GM21515 (cell line): ENCODE measurements around the gene KAT6B.
"Not testable (repeated sequence)": the region's sequence is repeated elsewhere in the genome, so short reads cannot be mapped to it uniquely, and the experiment has no call there.

Source experiments
- ATAC-seq: cut with Tn5 transposase; IDR thresholded peaks from one replicate; pipeline ENCODE4 v1.9.1; 2021; ENCODE audit not compliant: unreplicated experiment

The KAT6B gene

DNA sequence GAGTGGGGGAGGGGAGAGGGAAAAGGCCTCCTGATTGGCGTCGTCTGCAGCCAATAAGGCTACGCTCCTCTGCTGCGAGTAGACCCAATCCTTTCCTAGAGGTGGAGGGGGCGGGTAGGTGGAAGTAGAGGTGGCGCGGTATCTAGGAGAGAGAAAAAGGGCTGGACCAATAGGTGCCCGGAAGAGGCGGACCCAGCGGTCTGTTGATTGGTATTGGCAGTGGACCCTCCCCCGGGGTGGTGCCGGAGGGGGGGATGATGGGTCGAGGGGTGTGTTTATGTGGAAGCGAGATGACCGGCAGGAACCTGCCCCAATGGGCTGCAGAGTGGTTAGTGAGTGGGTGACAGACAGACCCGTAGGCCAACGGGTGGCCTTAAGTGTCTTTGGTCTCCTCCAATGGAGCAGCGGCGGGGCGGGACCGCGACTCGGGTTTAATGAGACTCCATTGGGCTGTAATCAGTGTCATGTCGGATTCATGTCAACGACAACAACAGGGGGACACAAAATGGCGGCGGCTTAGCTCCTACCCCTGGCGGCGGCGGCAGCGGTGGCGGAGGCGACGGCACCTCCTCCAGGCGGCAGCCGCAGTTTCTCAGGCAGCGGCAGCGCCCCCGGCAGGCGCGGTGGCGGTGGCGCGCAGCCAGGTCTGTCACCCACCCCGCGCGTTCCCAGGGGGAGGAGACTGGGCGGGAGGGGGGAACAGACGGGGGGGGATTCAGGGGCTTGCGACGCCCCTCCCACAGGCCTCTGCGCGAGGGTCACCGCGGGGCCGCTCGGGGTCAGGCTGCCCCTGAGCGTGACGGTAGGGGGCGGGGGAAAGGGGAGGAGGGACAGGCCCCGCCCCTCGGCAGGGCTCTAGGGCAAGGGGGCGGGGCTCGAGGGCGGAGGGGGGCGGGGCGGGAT, at the start of gene KAT6B:
TSS of gene KAT6B (plus strand) at position 459 of the 903 bp plus-strand sequence. CDS start 16,258 bp downstream, outside the sequence.
- ATAC-seq = peak; percentile 85

DNA sequence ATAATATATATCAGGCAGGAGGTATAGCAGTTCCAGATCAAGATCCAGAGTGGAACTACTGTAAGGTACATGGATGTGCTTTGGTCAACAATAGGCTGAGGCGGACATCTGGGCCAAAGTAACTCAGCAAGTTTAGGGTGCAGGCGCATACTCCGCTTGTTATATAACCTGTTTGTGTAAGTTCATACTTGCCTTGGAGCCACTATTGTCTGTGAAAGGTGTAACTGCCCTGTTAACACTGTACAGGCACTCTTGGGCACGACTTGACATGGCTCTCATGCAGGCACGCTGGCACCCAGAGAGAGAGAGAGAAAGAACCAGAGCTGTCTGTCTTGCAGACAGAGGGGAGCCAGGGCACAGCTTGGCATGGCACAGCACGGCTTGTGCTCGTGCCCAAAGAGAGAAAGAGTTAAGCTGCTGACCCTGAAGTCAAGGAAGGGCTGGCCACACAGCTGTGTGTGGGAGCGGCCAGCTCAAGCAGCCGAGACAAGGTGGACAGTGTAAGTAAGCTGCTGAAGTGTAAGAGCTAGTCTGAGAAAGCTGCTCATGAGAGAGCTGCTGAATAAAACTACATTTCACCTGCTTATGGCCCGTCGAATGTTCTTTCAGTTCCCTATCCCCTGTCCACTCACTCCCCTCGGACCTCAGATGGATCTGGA, 47.8 kb upstream of the KAT6B start:
- ATAC-seq = no peak

DNA sequence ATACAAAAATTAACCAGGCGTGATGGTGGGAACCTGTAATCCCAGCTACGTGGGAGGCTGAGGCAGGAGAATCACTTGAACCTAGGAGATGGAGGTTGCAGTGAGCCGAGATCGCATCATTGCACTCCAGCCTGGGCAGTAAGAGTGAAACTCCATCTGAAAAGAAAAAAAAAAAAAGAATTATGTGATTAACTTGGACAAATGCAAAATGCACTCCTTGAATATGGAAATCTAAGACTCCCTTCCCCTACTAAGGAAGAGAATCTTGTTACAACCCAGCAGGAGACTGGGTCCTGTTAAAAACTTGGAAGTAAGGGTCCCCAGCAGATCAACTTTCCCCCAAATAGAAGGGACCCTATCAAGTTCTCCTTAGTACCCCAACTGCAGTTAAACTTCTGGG, 44.5 kb upstream of the KAT6B start:
- ATAC-seq = not testable (repeated sequence)

DNA sequence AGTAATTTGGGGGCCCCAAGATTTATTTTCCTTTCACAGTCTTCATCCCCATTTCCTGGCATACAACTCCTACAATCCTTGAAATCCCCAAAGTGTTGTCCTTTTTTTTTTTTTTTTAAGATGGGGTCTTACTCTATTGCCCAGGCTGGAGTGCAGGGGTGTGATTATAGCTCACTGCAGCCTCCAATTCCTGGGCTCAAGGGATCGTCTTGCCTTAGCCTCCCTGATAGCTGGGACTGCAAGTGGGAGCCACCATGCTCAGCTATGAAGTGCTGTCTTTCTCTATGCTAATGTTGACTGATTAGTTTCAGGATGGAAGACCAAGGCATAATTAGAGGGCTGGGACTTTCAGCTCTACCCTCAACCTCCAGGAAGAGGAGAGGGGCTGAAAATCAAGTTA, 41.9 kb upstream of the KAT6B start:
- no peak for ATAC-seq

DNA sequence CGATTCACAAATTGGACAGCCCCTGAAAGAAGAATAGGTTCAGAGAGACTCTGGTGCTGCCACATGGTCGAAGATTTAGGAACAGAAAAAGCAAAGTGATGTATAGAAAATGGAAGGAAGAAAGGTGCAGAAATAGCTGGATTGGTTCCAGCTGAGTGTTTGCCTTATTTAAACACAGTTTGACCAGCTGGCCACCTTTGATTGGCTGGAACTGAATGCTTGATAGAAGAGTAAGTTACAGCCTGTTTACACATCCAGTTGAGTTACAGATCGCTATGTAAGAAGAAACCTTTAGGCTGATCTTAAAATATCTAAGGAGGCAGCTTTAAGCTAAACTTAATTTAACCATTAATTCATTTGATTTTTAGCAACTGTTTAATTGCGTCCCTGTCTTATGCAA, 40.3 kb upstream of the KAT6B start:
- ATAC-seq = no peak

DNA sequence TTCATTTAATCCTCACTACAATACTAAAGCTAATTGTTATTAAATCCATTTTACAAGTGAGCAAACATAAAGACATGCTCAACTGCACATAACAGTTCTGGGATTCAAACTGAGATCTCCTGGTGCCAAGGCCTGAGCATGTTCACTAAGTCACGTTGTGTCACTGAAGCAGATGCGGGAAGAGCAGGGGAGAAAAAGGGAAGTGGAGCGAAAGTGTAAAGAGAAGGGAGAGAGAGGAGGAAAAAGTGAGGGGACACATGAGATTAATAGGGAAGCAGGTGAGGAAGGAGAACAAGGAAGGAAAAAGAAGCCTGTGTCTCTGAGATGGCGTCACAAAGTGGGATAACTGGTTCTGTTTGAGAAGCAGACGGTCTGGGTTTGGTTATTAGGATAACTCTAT, 38.9 kb upstream of the KAT6B start:
- no peak for ATAC-seq

DNA sequence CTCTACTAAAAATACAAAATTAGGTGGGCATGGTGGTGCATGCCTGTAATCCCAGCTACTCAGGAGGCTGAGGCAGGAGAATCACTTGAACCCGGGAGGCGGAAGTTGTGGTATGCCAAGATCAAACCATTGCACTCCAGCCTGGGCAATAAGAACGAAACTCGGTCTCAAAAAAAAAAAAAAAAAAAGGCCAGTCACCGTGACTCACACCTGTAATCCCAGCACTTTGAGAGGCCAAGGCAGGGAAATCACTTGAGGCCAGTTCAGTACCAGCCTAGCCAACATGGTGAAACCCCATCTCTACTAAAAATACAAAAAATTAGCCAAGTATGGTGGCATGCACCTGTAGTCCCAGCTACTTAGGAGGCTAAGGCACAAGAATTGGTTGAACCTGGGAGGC, 34.4 kb upstream of the KAT6B start:
- not testable (repeated sequence) for ATAC-seq

GRCh38 chr10:74792726-74793125, 33.7 kb upstream of the KAT6B start:
- ATAC-seq = no peak

DNA sequence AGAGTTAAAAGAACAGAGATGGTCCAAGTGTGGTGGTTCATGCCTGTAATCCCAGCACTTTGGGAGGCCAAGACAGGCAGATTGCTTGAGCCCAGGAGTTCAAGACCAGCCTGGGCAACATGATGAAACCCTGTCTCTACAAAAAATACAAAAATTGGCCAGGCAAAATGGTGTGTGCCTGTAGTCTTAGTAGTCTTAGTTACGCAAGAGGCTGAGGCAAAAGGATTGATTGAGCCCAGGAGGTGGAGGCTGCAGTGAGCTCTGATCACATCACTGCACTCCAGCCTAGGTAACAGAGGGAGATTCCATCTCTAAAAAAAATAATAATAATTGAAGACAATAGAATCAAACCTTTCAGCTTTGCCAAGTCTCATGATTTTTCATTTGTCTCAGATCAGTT, 33.2 kb upstream of the KAT6B start:
- not testable (repeated sequence) for ATAC-seq

- ATAC-seq = no peak
These were observed 31.9 kb upstream of the KAT6B start for GRCh38 chr10:74794531-74794930.

GRCh38 chr10:74797550-74797949, 28.9 kb upstream of the KAT6B start:
- no peak for ATAC-seq

DNA sequence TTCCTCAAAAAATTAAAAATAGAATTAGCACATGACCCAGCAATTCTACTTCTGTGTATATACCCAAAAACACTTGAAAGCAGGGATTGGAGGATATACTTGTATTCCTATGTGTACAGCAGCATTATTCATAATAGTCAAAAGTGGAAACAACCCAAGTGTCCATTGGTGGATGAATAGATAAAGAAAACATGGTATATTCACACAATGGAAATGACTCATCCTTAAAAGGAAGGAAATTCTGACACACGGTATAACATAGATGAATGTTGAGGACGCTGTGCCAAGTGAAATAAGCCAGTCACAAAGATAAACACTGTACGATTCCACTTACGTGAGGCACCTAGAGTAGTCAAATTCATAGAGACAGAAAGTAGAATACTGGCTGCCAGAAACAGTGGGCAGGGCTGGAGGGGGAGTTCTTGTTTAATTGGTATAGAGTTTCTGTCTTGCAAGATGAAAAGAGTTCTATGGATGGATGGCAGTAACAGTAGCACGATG, 26.6 kb upstream of the KAT6B start:
- ATAC-seq = no peak

DNA sequence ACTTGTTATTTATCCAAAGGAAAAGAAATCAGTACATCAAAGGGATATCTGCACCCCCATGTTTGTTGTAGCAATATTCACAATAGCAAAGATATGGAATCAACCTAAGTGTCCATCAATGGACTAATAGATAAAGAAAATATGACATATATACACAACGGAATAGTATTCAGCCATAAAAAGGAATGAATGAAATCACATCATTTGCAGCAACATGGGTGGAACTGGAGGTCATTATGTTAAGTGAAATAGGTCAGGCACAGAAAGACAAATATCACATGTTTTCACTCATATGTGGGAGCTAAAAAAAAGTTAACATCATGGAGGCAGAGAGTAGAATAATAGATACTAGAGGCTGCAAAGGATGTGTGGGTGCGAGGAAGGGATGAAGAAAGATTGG, 25.0 kb upstream of the KAT6B start:
- no peak for ATAC-seq

DNA sequence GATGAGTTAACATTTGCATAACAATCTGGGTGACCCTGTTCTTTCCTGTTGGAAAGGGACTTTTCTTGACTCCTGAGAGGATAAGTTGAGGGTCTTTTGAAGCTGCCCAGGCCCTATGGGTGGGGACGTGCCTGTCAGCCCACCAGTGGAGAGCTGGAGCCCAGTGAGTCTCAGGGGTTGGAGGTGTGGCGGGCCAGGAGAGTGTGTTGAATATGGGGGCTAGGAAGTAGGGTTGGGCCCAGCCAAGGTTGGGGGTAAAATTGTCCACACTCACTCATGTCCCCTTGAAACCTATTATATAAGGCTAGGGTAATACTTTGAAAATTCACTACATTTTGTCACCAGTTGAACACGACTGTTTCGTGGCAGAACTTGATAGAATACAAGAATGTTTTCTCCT, 17.9 kb upstream of the KAT6B start:
- ATAC-seq = no peak

DNA sequence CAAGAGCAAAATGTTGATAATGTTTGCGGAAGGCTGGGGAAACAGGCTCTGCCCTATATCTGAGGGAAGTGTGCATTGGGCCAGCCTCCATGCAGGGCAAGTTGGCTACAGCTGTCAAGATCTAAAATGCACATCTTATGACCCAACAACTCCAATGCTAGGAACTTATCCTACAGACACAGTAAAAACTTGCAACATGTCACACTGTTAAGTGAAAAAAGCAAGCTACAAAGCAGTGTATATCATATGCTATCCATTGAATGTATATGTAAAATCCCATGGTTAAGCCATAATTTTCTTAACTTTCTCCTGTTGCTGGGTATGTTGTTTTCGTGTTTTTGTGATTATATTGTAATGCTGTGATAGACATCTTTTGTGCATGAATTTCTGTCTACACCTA, 16.3 kb upstream of the KAT6B start:
- no peak for ATAC-seq

- ATAC-seq = no peak
These were observed 12.8 kb upstream of the KAT6B start for GRCh38 chr10:74813381-74814259.

GRCh38 chr10:74814797-74815196, 11.6 kb upstream of the KAT6B start:
- ATAC-seq = no peak

DNA sequence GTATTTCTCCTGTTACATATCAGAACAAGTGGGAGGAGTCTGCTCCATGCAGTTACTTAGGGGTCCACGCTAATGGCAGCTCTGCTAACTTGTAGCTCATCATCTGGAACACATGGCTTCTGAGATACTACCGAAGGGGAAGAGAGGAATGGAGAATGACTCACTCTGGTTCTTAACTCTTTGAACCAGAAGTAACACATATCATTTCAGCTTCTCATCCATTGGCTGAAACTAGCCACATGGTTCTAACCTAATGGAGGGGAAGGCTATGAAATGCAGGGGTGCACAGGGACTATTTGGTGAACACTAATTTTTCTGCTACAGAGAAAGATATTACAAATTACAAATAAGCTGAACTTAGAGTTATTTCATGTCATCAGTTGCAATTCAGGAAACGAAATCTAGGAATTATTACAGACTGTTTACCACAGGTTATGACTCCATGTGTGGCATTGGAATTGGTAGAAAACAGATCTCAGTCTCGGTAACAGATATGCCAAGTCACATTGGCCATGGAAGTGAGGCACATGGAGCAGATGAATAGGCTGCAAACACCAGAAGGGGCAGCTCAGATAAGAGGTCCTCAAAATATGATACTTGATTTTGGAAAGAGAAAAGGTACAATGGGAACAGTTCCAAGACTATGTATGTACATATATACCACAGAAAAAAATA, 9.4 kb upstream of the KAT6B start:
- ATAC-seq = no peak

DNA sequence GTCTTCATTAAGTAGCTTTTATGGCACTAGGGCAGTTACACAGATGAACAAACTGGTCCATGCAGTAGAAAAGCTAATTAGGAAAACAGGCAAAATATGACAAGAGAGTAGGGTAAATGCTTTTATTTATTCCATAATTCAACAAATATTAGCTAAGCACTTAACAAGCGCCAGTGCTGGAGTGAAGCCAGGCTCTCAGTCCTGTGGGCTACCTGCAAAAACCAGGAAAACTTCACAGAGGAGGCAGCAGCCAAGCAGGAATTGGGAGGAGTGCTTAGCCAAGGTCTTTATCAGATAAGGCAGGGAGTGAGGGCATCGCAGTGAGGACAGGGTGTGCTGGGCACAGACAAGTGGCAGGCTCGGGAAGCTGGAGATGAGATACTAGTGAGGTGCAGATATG, 4.9 kb upstream of the KAT6B start:
- ATAC-seq = no peak

- ATAC-seq = no peak
These were observed 4.3 kb upstream of the KAT6B start for GRCh38 chr10:74822101-74822500.
